Breast epithelium (tissue), 3 donors: Measurements from ENCODE around the gene ST6GALNAC3.

Experiments
- CTCF ChIP-seq, 3 donors: fragments of 450-650 bp; IDR thresholded peaks; one replicate each; pipeline ENCODE4 v1.5.1; 2016 to 2017; ENCODE audit warnings: antibody characterized with exemption in 3 of 3, mild to moderate bottlenecking in 3 of 3, moderate library complexity in 3 of 3
- POLR2A ChIP-seq: fragments of 450-650 bp; IDR thresholded peaks from one replicate; pipeline ENCODE4 v1.6.1; 2016; ENCODE audit warnings: antibody characterized with exemption, mild to moderate bottlenecking, moderate library complexity
- POLR2AphosphoS5 ChIP-seq, 3 donors: sonication (generic); formaldehyde crosslinking; IDR thresholded peaks; one replicate each; pipeline ENCODE4 v1.6.1; 2017; ENCODE audit warnings: antibody characterized with exemption in 3 of 3

- TF ChIP-seq CTCF (IDR thresholded peaks at IDR 0.05) (no peak), POLR2AphosphoS5 (IDR thresholded peaks at IDR 0.05) (no peak), POLR2A (no peak)
These were observed 112.1 kb downstream of the ST6GALNAC3 start for GRCh38 chr1:76186554-76187170.
